HUES48 (cell line): ENCODE data around the gene NUPR1.
"Not testable (repeated sequence)": the region's sequence is repeated elsewhere in the genome, so short reads cannot be mapped to it uniquely, and the experiment has no call there.

Experiments
- H3K27ac ChIP-seq: one replicate; pipeline ENCODE4 v1.7.0; 2013; ENCODE audit warnings: low read depth, low read length, inconsistent platforms
- H3K27me3 ChIP-seq: 2 replicates; pipeline ENCODE4 v1.6.1; 2013; ENCODE audit warnings: mild to moderate bottlenecking, low read length; ENCODE audit not compliant: control insufficient read depth, insufficient read depth
- H3K36me3 ChIP-seq: 2 replicates; pipeline ENCODE4 v1.6.1; 2013; ENCODE audit warnings: low read length; ENCODE audit not compliant: control insufficient read depth, insufficient read depth
- H3K4me1 ChIP-seq: 2 replicates; pipeline ENCODE4 v1.6.1; 2013; ENCODE audit warnings: mild to moderate bottlenecking, low read length; ENCODE audit not compliant: control insufficient read depth, insufficient read depth
- H3K4me3 ChIP-seq: 2 replicates; pipeline ENCODE4 v1.5.1; 2013; ENCODE audit warnings: mild to moderate bottlenecking, low read depth, low read length
- H3K9ac ChIP-seq: 2 replicates; pipeline ENCODE4 v1.6.1; 2013; ENCODE audit warnings: mild to moderate bottlenecking, low read depth, low read length, moderate library complexity
- H3K9me3 ChIP-seq: 2 replicates; pipeline ENCODE4 v1.6.1; 2013; ENCODE audit warnings: low read length; ENCODE audit not compliant: control insufficient read depth, insufficient read depth

NUPR1 gene

DNA sequence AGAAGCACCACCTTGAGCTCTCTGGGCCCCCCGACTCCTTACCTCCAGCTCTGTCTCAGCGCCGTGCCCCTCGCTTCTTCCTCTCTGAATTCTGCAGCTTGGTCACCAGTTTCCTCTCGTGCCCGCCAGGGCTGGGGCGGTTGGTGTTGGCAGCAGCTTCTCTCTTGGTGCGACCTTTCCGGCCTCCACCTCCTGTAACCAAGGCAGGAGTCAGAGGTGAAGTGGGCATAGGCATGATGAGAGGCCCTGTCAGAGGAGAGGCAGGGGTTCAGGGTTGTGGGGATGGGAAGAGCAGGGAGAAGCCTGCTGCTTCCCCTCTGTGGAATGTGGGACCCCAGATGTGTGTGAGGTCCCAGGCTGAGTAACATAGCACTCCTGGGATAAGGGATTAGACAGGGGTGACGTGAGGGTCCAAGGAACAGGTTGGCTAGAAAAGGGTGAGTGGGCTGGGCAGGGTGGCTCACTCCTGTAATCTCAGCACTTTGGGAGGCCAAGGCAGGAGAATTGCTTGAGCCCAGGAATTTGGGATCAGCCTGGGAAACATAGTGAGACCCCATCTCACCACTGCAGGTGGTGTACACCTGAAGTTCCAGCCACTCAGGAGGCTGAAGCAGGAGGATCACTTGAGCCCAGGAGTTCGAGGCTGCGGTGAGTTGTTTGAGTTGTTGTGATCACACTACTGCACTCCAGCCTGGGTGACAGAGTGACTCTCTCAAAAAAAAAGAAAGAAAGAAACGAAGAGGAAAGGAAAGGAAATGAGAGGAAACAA is 626 bp downstream of the NUPR1 start:
- no peaks in the 10 kb centered on the region for H3K27me3 ChIP-seq
- no peak overlapping the region for H3K27ac ChIP-seq
- H3K4me3 ChIP-seq: no peak overlapping the region
- H3K4me1 ChIP-seq: no peaks in the 10 kb centered on the region
- no peak overlapping the region for H3K9ac ChIP-seq
- H3K36me3 ChIP-seq: no peaks in the 10 kb centered on the region
- H3K9me3 ChIP-seq: no peaks in the 10 kb centered on the region

DNA sequence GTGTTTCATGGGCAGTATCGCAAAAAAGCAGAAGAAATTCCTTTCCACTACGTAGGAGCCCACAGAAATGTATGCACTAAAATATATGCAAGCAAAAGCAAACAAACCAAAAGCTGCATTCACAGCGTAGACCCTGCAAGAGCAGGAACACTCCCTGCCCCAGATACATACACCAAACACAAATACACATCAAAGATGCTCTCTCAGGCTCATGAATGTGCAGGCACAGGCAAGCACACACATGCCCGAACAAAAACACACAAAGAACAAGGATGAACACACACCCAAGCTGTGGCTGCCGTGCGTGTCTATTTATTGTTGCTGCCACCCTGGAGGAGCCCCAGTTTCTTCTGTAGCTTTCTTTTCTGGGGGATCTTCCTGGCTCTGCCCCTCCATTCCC is 1.7 kb downstream of the NUPR1 start:
- Histone ChIP-seq H3K36me3 (no peaks in the 10 kb centered on the region), H3K9ac (no peak overlapping the region), H3K4me1 (peaks cover 2% of the 10 kb centered on the region; the same call in 1 of the 2 replicates), H3K9me3 (no peaks in the 10 kb centered on the region), H3K4me3 (no peak overlapping the region), H3K27me3 (no peaks in the 10 kb centered on the region), H3K27ac (no peak overlapping the region)

DNA sequence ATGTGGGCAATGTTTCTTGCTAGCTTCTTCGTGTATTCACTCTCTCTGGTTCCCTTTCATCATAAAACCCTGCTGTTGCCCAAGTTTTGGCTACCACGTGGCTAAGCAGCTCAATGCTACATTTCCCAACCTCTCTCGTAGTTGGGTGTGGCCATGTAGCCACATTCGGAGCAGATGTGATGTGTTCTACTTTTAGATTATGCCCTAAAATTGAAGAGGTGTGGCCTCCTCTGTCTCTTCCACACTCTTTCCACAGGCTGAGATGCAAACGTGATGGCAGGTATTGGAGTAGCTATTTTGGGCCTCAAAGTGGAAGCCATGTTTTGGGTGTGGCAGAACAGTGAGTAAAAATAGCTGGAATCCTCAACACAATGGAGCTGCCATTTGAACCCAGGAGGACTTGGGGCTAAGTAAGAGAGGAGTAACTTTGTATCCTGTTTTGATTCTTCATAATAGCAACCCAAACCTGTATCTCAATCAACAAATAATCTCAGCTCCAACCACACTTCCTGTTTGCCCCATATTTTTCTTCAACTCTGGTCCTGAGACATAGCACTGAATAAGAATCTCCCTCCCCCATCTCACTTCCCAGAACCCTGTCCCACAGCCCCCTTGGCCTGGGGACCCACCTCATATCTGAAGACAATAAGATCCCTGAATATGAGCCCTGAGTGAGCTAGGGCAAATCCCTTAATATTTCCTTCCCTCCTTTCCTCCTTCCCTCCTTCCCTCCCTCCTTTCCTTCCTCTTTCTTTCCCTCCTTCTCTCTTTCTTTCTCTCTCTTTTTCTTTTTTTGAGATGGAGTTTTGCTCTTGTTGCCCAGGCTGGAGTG is 4.0 kb downstream of the NUPR1 start:
- Histone ChIP-seq H3K27ac (no peak overlapping the region), H3K9ac (no peak overlapping the region), H3K27me3 (no peaks in the 10 kb centered on the region), H3K4me1 (peaks cover 6% of the 10 kb centered on the region; the same call in 1 of the 2 replicates), H3K36me3 (no peaks in the 10 kb centered on the region), H3K4me3 (no peak overlapping the region), H3K9me3 (no peaks in the 10 kb centered on the region)

DNA sequence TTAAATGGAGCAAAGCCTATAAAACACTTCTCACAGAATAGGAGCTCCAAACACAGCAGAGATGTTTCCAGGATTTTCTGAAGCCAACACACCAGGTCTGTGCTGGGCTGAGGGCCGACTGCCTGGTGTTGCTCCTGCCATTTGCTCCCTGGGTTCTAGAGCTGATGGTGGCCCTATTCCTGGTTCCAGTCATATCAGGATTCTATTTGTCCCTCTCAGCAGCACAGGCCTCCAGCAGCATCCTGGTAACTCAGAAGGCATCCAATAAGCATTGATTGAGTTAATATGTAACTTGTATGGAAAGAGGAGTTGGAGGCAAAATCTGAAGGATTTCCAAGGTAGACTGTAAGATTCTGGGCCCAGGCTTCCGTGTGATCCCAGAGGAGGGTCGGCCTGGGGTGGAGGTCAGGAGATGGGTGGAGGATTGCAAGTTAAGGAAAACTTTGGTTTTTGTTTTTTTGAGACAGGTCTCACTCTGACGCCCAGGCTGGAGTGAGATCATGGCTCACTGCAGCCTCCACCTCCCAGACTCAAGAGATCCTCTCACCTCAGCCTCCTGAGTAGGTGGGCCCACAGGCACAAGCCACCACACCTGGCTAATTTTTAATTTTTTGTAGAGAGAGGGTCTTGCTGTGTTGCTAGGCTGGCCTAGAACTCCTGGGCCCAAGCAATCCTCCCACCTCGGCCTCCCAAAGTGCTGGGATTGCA is 5.7 kb downstream of the NUPR1 start:
- Histone ChIP-seq H3K4me3 (no peak overlapping the region), H3K27me3 (no peaks in the 10 kb centered on the region), H3K36me3 (no peaks in the 10 kb centered on the region), H3K9me3 (no peaks in the 10 kb centered on the region), H3K4me1 (peaks cover 6% of the 10 kb centered on the region; the same call in 1 of the 2 replicates), H3K27ac (no peak overlapping the region), H3K9ac (no peak overlapping the region)

DNA sequence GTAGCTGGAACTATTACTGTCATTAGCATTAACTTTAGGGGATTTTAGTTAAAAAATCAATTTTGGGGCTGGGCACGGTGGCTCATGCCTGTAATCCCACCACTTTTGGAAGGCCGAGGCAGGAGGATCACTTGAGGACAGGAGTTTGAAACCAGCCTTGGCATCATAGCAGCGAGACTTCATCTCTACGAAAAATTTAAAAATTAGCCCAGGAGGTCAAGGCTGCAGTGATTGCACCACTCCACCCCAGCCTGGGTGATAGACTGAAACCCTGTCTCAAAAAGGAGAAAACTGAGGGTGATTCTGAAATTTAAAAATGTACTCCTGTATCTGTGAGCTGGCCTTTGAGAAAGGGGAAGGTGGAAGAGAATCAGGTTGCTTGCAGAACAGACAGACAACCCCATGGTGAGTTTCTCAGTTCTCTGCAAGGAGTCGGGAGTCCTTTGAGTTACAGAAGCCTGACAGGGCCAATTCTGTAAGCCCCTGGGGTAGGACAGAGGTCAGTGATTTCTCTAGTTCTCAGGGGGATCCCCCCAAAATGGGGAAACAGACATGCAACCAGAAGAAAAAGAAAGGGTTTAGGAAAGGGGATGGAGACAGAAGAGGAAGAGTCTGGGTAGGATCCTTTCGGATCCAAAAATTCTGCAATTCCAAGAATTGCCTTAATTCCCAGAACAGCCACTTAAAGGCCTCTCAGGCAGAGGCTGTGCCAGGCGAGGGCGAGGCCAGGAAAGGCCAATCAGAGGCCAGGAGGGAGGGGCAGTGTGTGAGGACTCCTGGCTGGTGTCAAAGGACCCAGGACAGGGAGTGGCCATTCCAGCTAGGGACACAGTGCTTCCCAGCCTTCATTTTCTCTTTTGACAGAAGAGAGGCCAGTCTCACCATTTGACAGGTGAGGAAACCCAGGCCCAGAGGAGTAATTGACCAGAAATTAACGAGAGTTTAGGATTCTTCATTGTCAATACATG is 6.7 kb downstream of the NUPR1 start:
- Histone ChIP-seq H3K4me1 (peaks cover 6% of the 10 kb centered on the region; the same call in 1 of the 2 replicates), H3K27me3 (no peaks in the 10 kb centered on the region), H3K36me3 (no peaks in the 10 kb centered on the region), H3K4me3 (no peak overlapping the region), H3K9me3 (no peaks in the 10 kb centered on the region), H3K9ac (no peak overlapping the region), H3K27ac (no peak overlapping the region)

DNA sequence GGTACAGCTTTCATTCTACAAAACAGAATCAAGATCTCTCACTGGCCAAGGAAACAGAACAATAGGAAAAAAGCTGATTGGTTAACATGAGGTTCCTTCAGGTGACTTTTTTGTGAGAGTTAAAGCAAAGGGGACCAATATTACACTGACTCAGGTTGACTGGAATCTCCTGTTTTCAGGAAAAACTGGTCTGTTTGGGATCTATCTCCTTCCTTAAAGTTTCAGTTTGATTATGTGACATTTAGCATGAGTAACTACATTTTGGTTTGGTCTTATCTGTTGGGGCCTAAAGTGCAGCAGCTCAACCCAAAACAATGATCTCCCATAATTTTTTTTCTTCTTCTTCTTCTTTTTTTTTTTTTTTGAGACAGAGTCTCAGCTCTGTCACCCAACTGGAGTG is 9.7 kb downstream of the NUPR1 start:
- Histone ChIP-seq H3K4me1 (peaks cover 6% of the 10 kb centered on the region; the same call in 1 of the 2 replicates), H3K36me3 (no peaks in the 10 kb centered on the region), H3K4me3 (no peak overlapping the region), H3K9me3 (no peaks in the 10 kb centered on the region), H3K27me3 (no peaks in the 10 kb centered on the region), H3K9ac (no peak overlapping the region), H3K27ac (no peak overlapping the region)

DNA sequence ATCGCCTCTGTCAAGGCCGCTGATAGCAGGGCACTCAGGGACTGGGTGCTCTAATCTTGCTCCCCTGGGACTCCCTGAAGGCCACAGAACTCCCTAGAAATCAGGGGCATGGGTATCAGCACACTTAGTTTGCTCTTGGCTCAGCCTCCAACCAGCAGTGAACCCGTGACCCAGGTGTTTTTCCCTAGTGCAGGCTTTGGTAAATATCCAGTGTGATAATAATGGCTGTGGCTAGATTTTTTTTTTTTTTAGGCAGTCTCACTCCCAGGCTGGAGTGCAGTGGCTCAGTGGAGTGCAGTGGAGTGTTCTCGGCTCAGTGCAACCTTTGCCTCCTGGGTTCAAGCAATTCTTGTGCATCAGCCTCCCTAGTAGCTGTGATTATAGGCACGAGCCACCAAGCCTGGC is 10.3 kb downstream of the NUPR1 start:
- no peaks in the 10 kb centered on the region for H3K36me3 ChIP-seq
- H3K27ac ChIP-seq: no peak overlapping the region
- H3K4me1 ChIP-seq: peaks cover 6% of the 10 kb centered on the region; the same call in 1 of the 2 replicates
- no peaks in the 10 kb centered on the region for H3K27me3 ChIP-seq
- H3K9ac ChIP-seq: no peak overlapping the region
- H3K4me3 ChIP-seq: no peak overlapping the region
- no peaks in the 10 kb centered on the region for H3K9me3 ChIP-seq

DNA sequence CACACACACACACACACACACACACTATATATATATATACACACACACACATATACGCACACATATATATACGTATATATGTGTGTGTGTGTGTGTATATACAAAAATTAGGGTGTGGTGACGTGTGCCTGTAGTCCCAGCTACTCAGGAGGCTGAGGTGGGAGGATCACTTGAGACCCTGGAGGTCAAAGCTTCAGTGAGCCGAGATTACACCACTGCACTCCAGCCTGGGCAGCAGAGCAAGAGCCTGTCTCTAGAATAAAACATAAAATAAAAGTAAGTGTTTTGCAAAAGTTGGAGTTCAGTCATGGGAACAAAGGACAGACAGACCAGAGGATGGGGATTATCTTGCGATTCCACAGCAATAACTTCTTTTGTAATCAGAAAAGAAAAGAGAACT is 10.8 kb downstream of the NUPR1 start:
- Histone ChIP-seq H3K9ac (no peak overlapping the region), H3K27me3 (no peaks in the 10 kb centered on the region), H3K4me3 (no peak overlapping the region), H3K9me3 (no peaks in the 10 kb centered on the region), H3K4me1 (peaks cover 6% of the 10 kb centered on the region; the same call in 1 of the 2 replicates), H3K27ac (no peak overlapping the region), H3K36me3 (no peaks in the 10 kb centered on the region)

DNA sequence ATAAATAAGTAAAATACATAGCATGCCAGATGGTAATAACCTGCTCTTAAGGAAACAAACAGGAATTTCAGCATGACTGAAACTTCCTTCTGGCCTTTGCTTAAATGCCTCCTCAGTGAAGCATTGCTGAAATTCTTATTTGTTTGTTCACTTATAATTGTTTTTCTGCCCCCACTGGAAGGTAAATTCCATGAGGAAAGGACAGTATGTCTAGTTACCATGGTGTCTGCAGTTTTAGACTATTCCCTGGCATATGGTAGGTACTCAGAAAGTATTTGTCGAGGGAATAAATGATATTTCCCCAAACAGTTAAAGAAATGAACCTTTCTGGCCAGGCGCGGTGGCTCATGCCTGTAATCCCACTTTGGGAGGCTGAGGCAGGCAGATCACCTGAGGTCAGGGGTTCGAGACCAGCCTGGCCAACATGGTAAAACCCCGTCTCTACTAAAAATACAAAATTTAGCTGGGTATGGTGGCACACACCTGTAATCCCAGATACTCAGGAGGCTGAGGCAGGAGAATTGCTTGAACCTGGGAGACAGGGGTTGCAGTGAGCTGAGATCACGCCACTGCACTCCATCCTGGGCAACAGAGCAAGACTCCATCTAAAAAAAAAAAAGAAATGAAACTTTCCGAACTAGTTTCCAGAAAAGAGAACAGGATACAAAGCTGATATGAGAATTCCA is 11.5 kb downstream of the NUPR1 start:
- H3K36me3 ChIP-seq, H3K4me3 ChIP-seq, H3K4me1 ChIP-seq, H3K27ac ChIP-seq, H3K9me3 ChIP-seq, H3K27me3 ChIP-seq, H3K9ac ChIP-seq: not testable (repeated sequence)
